Stomach (tissue), 9 donors: Measurements from ENCODE around the gene FRAS1. TPM values are rescaled to one million over a fixed set of nuclear protein-coding genes. Genes with fewer than 3 reads are reported as not detected.

Source experiments
- DNase-seq, 2 donors: peaks; one replicate each; pipeline versions ENCODE4 v3.0.0 to v3.0.0-alpha.2; 2013 to 2019
- H3K27ac ChIP-seq, 5 donors: fragments of 200-600 bp in 4 of 5; sonication (generic) in 4 of 5; one replicate each; pipeline ENCODE4 v1.5.1; 2013 to 2019; ENCODE audit warnings: mild to moderate bottlenecking in 1 of 5, moderate library complexity in 1 of 5
- H3K27me3 ChIP-seq, 3 donors: fragments of 200-600 bp; sonication (generic); one replicate each; pipeline ENCODE4 v1.5.1; 2017 to 2019; ENCODE audit warnings: mixed run types in 1 of 3
- H3K36me3 ChIP-seq, 4 donors: fragments of 200-600 bp; sonication (generic); 1 replicate in 3 of 4; 2 replicates in 1 of 4; pipeline ENCODE4 v1.5.1; 2016 to 2019
- H3K4me1 ChIP-seq, 4 donors: fragments of 200-600 bp; sonication (generic); one replicate each; pipeline ENCODE4 v1.5.1; 2016 to 2019
- H3K4me3 ChIP-seq, 4 donors: fragments of 200-600 bp; sonication (generic) in 3 of 4; one replicate each; pipeline ENCODE4 v1.5.1; 2016 to 2019; ENCODE audit warnings: mild to moderate bottlenecking in 1 of 4
- H3K9me3 ChIP-seq, 4 donors: fragments of 200-600 bp; sonication (generic); one replicate each; pipeline ENCODE4 v1.5.1; 2016 to 2019
- EP300 ChIP-seq: sonication (generic); formaldehyde crosslinking; IDR thresholded peaks from one replicate; pipeline ENCODE4 v1.6.1; 2017; ENCODE audit warnings: antibody characterized with exemption
- POLR2A ChIP-seq, 4 donors: fragments of 450-650 bp; IDR thresholded peaks; one replicate each; pipeline ENCODE4 v1.6.1; 2016; ENCODE audit warnings: antibody characterized with exemption in 4 of 4, control low read depth in 2 of 4, mild to moderate bottlenecking in 1 of 4, moderate library complexity in 1 of 4
- POLR2AphosphoS5 ChIP-seq, 3 donors: sonication (generic); formaldehyde crosslinking; IDR thresholded peaks; one replicate each; pipeline ENCODE4 v1.6.1; 2016; ENCODE audit warnings: antibody characterized with exemption in 3 of 3
- WGBS, 5 donors: extraction: QIAGEN DNeasy Blood & Tissue Kit in 3 of 5; methylation state at CpG; one replicate each; pipeline versions ENCODE4 v1.1.5 to v1.1.7; 2013 to 2018; 5-methylcytosine and 5-hydroxymethylcytosine counted together
- intact Hi-C: fragments of 100-400 bp; cut with DNase I; formaldehyde crosslinking; loops from one replicate; pipeline ENCODE4 v1.15.1; 2023; ENCODE audit warnings: low total_unique reads
- polyA plus RNA-seq, 3 donors: library from polyadenylated mRNA; stranded (reverse); fragments of 200-250 nt; gene quantifications; one replicate each; pipeline ENCODE4 v1.2.3, GENCODE V29; 2013
- total RNA-seq, 5 donors: library from RNA; depleted of rRNA; stranded (reverse); fragments of >200 nt; gene quantifications; one replicate each; pipeline versions ENCODE4 v1.1.0 to v1.2.3, GENCODE V29; 2014 to 2016
- TF ChIP-seq, protein P1 (sequence below), 7 experiments: fragments of 450-650 bp in 4 of 7; fragments of 200-600 bp in 3 of 7; sonication (generic) in 3 of 7; IDR thresholded peaks; one replicate each; pipeline ENCODE4 v1.5.1; 2016 to 2019; ENCODE audit warnings: antibody characterized with exemption in 7 of 7, control low read depth in 2 of 7, mild to moderate bottlenecking in 1 of 7
- donor health status: healthy with polysubstance abuse.
- donor health status: Bipolar disorder and iron deficiency.
- donor health status: healthy.

FRAS1 gene
- total and polyA plus RNA-seq, 8 donors, result under 0.01 to 12.7 (median 2.0) TPM

DNA sequence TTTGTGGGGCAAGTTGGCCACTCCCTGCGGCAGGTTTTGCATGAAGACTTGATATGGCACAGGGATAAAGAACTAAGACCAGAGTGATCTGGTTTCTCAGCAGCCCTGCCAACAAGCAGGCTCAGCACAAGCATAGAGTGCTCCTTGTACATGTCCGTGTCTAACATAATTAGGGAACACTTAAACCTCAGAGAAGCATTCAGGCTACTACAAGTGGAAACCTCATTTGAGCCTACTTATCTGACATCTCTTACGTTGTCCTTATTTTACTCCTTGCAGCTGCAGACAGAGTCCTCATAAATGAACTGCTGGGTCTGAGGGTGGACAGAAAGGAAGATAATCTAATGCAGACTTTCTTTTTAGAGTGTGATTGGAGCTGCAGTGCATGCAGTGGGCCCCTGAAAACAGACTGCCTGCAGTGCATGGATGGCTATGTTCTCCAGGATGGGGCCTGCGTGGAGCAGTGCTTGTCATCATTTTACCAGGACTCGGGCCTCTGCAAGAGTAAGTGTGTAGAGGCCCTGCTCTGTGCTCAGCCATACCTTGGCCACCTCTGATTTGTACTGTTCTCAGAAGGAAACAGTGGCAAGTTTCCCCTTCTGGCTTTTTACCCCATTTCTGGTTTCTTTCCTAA, 315.3 kb downstream of the FRAS1 start:
- 86 to 90% (median 87%) methylated on average over 5 of the region's 5 CpGs for WGBS, 5 donors
- H3K36me3 ChIP-seq, result no peaks in the 10 kb centered on the region
- H3K9me3 ChIP-seq, result no peaks in the 10 kb centered on the region
- DNase-seq, result no peak
- H3K27me3 ChIP-seq, result no peaks in the 10 kb centered on the region
- H3K27ac ChIP-seq, result no peak overlapping the region
- H3K4me1 ChIP-seq, result no peaks in the 10 kb centered on the region
- intact Hi-C loops, result no loop called here
- no peak overlapping the region for H3K4me3 ChIP-seq
- TF ChIP-seq, protein P1, sequence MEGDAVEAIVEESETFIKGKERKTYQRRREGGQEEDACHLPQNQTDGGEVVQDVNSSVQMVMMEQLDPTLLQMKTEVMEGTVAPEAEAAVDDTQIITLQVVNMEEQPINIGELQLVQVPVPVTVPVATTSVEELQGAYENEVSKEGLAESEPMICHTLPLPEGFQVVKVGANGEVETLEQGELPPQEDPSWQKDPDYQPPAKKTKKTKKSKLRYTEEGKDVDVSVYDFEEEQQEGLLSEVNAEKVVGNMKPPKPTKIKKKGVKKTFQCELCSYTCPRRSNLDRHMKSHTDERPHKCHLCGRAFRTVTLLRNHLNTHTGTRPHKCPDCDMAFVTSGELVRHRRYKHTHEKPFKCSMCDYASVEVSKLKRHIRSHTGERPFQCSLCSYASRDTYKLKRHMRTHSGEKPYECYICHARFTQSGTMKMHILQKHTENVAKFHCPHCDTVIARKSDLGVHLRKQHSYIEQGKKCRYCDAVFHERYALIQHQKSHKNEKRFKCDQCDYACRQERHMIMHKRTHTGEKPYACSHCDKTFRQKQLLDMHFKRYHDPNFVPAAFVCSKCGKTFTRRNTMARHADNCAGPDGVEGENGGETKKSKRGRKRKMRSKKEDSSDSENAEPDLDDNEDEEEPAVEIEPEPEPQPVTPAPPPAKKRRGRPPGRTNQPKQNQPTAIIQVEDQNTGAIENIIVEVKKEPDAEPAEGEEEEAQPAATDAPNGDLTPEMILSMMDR (IDR thresholded peaks at IDR 0.05), result no peak
- no peak for TF ChIP-seq EP300
- no peak for TF ChIP-seq POLR2AphosphoS5 (IDR thresholded peaks at IDR 0.05)

DNA sequence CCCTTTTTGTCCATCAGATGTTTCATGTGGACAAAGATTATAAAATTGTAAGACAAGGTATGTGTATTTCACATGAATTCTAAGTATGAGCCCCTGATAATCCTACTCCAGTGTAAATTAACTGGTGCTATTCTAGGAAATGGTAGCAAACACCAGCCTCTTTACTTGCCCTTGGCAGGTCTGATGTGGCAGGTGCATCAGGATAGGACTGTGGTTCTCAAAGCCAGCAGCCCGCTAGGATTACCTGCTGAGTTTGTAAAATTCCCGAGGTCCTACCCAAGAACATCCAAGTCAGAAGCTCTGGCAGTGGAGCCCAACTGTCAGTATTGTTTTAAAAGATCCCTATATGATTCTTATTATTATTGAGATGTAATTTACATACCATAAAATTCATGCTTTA, 320.4 kb downstream of the FRAS1 start:
- Histone ChIP-seq H3K4me1 (no peaks in the 10 kb centered on the region), H3K4me3 (no peak overlapping the region), H3K9me3 (no peaks in the 10 kb centered on the region), H3K27me3 (no peaks in the 10 kb centered on the region), H3K36me3 (no peaks in the 10 kb centered on the region), H3K27ac (no peak overlapping the region)
- no peak for TF ChIP-seq POLR2AphosphoS5 (IDR thresholded peaks at IDR 0.05)
- TF ChIP-seq, protein P1 (IDR thresholded peaks at IDR 0.05), result no peak
- no peak for TF ChIP-seq POLR2A (IDR thresholded peaks at IDR 0.05)
- TF ChIP-seq EP300, result no peak
- intact Hi-C loops, result no loop called here
- DNase-seq, result no peak
- whole genome bisulfite sequencing, 5 donors, result 90 to 94% (median 91%) methylated on average over 2 of the region's 2 CpGs

DNA sequence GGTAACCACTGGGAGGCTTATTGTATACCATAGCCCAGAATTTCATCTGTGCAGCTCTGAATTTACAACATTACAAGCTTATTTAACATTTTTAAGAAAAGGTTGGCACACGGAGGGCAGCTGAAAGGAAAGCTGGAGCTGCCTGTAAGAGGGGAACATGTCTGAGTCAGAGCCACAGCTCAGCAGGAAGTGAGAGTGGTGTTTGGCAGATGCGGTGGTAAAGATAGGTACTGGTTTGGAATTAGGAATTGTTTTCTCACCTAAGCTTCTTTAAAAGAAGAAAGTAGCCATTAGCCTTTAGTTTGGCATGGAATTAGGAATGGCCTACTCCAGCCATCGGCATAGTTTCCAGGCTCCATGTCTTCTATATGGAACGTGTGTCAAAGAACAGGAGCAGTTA, 321.9 kb downstream of the FRAS1 start:
- WGBS, 5 donors, result 83 to 89% (median 85%) methylated on average over 4 of the region's 4 CpGs
- TF ChIP-seq, protein P1 (IDR thresholded peaks at IDR 0.05), result no peak
- H3K27me3 ChIP-seq, result no peaks in the 10 kb centered on the region

DNA sequence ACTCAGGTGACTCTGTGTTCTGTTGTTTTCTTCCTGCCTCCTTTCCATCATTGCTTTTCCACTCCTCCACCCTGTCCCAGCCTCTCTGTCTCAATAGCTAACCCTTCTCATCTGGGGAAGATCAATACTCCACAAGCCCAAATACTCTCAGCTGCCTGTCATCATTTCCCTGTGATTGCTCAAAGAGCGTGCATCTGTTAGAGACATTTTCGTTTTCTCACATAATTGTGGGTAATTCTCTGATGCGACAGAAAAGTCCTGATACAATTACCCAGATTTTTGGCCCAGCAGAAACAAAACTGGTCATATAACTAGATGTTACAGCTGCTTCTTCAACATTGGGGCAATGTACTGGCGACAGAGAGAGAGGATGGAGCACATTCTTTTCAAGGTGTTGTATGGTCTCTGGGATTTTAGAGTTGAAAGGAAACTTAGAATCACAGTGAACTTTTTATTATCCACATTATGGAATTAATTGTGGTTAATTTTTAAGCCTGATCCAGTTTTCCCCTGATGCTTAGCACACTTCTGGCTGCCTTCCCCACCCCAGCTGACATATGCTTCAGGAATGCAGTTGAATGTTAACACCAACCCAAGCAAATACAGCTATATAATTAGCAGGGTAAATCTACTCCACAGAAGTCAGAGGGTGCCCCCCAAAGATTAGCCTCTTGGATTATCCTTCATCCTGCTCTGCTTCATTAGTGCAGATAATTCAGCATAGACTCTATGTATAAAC, 323.0 kb downstream of the FRAS1 start:
- Histone ChIP-seq H3K9me3 (no peaks in the 10 kb centered on the region), H3K4me3 (no peak overlapping the region), H3K27me3 (no peaks in the 10 kb centered on the region), H3K36me3 (no peaks in the 10 kb centered on the region), H3K27ac (no peak overlapping the region), H3K4me1 (no peaks in the 10 kb centered on the region)
- WGBS, 5 donors, result 70 to 93% (median 75%) methylated on average over 4 of the region's 4 CpGs
- peak in 1 of 2 donors; percentile 88 for DNase-seq
- TF ChIP-seq POLR2A (IDR thresholded peaks at IDR 0.05), result no peak
- TF ChIP-seq POLR2AphosphoS5 (IDR thresholded peaks at IDR 0.05), result no peak
- TF ChIP-seq, protein P1 (IDR thresholded peaks at IDR 0.05), result no peak
- TF ChIP-seq EP300, result no peak
- intact Hi-C loops, result no loop called here

More for the DNA sequence above, 321.9 kb downstream of the FRAS1 start:
- no peaks in the 10 kb centered on the region for H3K9me3 ChIP-seq
- no peak overlapping the region for H3K27ac ChIP-seq
- DNase-seq, result no peak
- no peak overlapping the region for H3K4me3 ChIP-seq
- no peaks in the 10 kb centered on the region for H3K4me1 ChIP-seq
- H3K36me3 ChIP-seq, result no peaks in the 10 kb centered on the region
- intact Hi-C loops, result no loop called here
